GM12891 (cell line): Measurements from ENCODE around the gene PHF13.

Experiments used
- PAX5 ChIP-seq: IDR thresholded peaks from 2 replicates; pipeline ENCODE4 v1.6.1; 2011; ENCODE audit warnings: low read length, moderate library complexity, mild to moderate bottlenecking; ENCODE audit not compliant: insufficient read depth, severe bottlenecking
- POLR2A ChIP-seq: IDR thresholded peaks from 2 replicates; pipeline ENCODE4 v1.6.1; 2011; ENCODE audit warnings: low read depth, low read length, control low read depth
- POLR2AphosphoS5 ChIP-seq: IDR thresholded peaks from 2 replicates; pipeline ENCODE4 v1.6.1; 2011; ENCODE audit warnings: low read depth, low read length, control low read depth
- SPI1 ChIP-seq: IDR thresholded peaks from 2 replicates; pipeline ENCODE4 v1.6.1; 2011; ENCODE audit warnings: low read depth, low read length, control low read depth
- TAF1 ChIP-seq: IDR thresholded peaks from 2 replicates; pipeline ENCODE4 v1.6.1; 2011; ENCODE audit warnings: low read depth, low read length, control low read depth

- TF ChIP-seq POLR2A (no peak), PAX5 (no peak), TAF1 (no peak), POLR2AphosphoS5 (no peak), SPI1 (no peak)
Observed at GRCh38 chr1:6596351-6596750, 17.2 kb upstream of the PHF13 start.
